HG03342 (cell line): ENCODE measurements around the gene AASS.
"Not testable (repeated sequence)": the region's sequence is repeated elsewhere in the genome, so short reads cannot be mapped to it uniquely, and the experiment has no call there.

Source experiments
- ATAC-seq: cut with Tn5 transposase; IDR thresholded peaks from one replicate; pipeline ENCODE4 v1.9.1; 2021; ENCODE audit warnings: mild to moderate bottlenecking, moderate library complexity; ENCODE audit not compliant: unreplicated experiment

The AASS gene

DNA sequence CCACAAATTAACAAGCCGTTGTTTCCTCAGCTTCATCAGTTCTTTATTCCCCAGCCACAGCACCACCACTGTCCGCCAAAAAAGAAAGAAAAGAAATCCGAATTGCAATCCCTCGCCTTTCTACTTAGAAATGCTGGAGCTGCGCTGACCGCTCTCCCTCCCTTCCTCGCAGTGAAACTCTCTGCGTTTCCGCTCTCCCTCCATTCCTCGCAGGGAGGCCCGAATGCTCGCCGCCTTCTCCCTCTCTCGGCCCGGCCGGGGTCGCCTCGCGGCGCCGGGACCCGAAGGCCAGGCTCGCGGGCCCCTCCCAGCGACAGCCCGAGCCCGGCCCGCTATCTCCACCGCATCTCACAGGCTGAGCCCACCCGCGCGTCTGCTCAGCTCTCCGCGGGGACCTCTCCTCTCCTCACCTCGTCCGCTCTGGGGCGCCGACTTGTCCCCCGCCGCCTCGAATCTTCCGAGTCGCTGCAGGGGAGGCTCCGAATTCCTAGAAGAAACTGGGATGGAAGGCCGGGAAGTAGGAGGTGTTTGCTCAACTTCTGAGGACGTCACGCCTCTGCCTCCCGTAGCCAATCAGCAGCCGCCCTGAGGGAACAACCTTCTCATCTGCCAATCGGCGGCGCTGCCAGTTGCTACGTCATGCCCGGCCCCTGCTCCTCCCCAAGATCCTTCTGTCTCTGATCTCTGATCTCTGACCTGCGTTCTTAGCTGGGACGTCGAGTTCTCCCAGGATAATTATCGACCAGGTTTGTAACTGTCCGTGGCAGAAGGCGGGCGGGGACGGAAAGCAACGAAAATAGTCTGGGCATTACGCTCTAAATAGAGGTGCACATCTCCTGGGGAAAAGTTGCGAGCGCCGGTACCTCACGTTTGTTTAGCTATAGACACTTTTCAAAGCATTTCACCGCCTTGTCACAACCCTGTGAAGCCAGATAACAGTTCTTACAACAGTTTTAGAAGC, at the start of gene AASS:
AASS (minus strand) TSS at position 499 of the 961 bp plus-strand sequence. CDS start 10,523 bp downstream, outside the sequence.
- peak; percentile 100 for ATAC-seq

DNA sequence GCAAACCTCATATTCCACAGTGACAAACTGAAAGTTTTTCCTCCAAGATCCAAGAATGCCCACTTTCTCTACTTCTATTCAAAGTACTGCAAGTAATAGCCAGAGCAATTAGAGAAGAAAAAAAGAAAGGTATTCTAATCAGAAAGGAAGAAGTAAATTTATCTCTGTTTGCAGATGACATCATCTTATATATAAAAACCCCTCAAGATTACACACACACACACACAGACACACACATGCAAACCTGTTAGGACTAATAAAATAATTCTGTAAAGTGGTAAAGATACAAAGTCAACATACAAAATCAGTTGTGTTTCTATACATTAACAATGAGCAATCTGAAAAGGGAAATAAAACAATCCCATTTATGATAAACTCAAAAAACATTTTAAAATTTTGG, 44.7 kb upstream of the AASS start:
- no peak for ATAC-seq

DNA sequence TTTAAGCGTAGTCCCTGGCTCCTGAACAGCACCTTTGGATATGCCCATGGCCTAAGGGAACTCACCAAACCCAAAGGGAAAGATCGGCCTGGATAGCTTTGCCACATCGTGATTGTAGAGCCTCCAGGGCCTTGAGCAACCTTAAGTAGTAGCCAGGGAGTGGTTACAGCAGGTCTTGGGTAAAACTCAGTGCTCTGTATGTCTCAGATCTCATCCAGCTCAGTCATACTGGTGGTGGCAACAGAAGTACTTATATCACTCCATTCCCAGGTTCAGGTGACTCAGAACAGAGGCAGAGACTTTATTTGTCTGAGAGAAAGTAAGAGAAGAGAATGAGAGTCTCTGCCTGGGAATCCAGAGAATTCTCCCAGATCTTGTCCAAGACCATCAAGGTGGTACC, 39.1 kb upstream of the AASS start:
- ATAC-seq: no peak

DNA sequence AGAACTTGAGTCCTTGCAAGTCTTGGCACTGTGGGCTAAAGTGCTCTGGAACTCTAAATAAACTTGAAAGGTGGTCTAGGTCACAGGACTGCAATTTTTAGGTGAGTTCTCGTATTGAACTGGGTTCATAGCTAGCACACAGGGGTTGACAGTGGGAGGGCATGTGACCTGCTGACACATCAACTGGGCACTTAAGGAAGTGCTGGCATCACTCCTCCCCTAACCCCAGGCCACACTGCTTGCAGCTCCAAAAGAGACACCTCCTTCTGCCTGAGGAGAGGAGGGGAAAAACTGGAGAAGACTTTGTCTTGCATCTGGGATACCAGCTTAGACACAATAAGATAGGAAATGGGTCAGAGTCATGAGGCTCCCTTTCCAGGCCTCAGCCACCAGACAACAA, 38.0 kb upstream of the AASS start:
- ATAC-seq: no peak

DNA sequence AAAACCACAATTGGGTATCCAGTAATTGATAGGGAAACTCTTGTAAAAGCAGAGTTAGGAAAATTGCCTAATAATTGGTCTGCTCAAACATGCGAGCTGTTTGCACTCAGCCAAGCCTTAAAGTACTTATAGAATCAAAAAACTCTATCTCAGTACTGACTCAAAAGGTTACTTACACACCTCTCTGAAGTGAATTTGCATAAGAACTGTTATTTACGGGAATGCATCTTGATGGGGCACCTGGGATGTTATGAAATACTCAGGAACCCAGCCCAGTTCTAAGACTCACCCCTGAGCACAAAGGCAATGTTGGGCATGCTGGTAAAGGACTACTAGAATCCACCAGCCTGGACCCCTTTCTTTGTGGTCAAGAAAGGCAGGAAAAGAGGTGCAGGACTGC, 28.1 kb upstream of the AASS start:
- ATAC-seq: not testable (repeated sequence)

DNA sequence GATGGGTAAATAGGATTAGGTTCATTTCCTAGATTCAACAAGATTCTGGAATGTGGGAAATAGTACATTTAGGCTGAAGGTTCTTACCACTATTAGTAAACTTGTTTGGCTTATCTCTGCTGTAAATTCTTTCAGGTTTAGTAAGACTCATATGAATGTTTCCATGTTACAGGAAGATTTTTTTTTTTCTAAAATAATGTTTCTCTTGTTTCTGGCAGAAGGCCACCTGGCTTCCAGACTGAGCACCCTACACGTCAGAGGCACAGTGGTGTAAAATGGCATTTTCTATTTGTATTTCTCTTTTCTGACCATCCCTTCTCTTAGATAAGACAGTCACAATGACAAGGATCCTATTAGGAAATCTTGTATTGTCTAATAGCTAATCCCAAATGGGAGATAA, 22.7 kb upstream of the AASS start:
- ATAC-seq: no peak

DNA sequence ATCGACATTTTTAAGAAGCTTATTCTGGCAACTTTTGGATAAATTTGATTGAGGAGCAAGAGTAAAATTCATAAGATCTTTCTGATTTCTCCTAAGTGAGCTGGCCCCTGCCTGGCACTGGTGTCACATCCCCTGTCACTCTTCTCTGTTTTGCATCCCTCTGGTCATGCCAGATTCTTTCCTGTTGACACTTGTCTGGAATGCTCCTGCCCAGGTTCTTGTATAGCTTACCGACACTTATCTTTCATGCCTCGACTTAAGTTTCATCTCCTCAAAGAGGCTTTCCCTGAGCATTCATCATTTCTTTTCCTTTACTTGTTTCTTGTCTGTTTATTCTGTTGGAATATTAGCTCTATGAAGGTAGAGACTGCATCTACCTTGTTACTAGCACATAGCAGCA, 22.2 kb upstream of the AASS start:
- no peak for ATAC-seq

DNA sequence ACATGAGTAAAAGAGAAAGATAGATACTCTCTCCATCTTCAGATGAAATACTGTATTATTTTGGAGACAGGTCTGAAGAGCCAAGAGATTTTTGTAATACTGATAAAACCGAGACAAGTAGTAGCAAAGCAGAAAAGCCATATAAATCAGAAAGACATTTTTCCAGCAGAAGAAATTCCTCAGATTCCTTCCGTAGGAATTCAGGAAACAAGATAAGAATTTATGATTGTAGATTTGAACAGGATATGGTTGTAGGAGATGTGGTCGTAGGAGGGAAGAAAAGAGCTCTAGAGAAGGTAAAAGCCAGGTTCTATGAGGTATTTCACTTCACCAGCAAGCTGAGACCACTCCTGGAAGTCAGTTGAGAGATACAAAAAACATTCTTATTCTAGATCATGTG, 17.6 kb upstream of the AASS start:
- ATAC-seq: no peak

DNA sequence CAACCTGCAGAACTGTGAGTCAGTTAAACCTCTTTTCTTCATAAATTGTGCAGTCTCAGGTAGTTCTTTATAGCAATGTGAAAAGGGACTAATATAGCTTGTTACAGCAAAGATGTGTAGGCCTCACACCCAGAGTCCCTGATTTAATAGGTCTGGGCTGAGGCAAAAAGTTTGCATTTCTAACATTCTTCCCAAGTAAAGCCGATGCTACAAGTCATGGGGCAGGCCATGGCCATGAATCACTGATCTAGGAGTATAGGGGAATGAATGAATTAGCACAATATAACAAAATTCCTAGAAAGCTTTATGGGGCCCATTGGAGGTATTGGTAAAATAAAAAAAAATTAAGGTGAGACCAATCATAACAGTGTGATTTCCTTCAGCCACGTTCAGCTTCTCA, 11.5 kb upstream of the AASS start:
- no peak for ATAC-seq

DNA sequence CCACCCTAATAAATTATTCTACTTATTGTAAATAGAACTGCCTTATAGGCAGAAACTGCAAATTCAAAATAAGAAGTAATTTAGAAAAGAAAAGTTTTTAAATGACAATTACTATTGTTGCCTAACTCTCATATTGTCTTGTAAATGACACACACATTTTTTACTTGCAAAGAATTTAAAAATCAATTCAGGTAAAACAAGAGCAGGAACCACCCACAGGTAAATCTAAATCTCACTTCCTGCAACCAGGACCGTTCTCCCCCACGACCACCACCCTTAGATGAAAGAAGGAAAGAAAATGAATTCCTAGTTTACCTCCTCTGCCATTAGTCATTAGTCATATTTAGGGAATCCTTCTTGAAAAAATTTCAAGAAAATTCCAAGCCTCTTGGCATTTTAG, 4.8 kb upstream of the AASS start:
- no peak for ATAC-seq

DNA sequence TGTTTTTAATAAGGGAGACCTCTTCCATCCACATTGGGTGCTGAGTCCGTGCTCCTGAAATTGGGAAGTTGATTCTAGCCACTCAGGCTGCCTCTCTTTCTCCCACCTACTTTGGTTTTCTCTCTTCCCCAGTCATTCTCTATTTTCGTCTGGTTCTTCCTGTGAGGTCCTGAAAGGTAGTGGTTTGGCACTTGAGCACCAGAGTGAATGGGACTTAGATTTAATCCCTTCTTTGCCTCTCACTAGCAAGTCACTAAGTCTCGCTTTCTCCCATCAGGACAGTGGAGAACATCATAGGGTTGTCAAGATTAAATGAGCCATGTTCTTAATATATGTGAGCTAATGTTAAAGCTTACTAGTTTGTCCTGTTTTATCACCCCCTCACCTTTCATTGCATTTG, 4.0 kb upstream of the AASS start:
- no peak for ATAC-seq

DNA sequence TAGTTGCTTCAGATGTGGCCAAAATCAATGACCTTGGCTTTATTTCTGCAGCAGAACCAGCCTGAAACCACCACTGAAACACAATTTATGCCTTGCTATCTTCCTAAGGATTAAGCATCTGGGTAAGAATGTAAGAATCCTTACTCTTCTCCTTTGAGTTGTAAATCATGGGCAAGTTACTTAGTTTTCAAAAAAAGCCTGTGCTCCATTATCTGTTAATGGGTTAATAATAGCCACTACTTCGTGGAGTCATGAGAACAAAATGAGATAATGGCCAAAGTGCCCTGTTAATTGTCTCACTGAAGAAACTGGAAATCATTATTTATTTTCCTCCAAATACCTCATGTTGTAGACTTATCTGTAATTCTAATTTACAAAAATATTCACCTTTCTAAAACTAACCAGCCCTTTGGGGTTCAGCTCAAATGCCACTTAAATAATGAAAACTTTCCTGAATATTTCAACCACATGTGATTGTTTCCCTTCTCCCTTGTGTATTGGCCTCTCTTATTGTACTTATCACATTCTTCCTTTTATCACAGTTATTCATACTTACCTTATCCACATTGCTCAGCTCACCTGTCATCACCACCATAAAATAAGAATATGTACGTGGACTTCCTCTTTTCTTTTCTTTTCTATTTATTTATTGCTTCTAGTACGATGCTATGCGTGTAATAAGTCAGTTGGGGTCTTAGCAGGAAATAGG, 2.0 kb upstream of the AASS start:
- no peak for ATAC-seq

DNA sequence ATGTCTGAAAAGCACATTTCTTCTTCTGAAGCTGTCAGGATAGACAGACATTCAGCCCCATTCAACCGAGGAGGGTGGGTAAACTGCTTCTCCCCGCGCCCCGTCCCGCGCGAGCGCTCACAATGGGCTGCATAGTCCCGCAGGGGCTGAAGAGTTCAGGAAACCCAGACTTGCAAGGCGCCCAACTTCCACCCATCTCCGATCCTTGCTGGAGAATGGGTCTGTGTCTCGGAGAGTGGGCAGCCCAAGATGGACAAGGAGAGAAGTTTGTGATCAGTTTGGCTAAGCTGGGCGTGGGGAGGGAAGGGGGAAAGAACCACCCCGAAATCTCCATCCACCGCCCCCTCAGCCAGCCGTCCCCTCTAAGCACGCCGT, 686 bp downstream of the AASS start:
- no peak for ATAC-seq

DNA sequence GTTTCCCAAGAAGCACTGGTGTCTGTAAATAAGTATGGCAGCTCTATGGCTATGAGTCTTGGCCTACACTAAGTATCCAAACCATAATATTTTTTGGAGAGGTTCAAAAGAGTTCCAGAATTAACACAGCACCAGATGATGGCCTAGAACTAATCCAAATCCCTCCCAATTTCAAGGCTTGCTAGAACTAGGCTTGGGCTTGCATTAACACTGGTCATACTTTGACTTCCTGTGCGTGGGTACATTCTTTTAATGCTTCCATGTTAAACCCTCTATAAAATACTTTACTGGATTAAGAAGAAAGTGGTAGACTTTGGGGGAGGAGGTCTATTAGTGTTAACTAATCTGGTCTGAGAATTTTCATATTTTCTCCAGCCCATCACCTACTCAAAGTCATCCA, 3.1 kb downstream of the AASS start:
- ATAC-seq: no peak

DNA sequence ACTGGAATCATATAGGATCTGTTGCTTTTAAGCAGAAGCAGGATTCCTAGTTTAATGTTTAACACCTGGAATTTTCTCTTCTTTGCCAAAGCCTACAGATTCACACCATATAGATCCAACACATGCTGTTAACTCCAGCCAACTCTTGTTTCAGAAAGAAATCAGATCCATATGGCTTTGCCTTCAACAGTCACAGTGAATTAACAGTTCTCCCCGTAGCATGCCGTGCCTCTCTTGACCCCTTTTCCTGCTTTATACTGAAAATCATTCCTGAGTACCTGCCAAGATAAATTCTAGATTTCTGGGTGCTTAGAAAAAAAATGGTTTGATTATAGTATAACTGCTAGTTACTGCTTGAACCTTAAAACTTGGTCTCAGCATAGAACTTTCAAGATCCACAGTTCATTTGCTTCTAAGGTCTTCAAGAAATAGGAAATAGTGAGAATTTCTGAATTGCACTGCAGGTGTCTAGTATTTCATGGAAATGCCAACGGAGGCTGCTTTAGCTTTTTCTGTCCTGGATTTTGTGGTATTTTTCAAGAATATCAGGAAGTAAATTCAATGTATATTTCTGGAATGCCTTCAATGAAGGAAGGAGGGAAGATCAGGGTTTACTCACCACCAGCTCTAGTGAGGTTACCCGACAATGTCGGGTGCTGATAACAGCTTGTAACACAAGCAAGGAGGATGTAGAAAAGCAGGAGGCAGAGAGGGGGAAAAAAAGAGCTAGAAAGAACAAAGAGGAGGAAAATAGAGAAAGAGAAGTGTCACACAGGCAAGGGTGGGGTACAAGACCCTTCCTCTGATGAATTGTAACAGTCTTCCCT, 6.6 kb downstream of the AASS start:
- no peak for ATAC-seq

DNA sequence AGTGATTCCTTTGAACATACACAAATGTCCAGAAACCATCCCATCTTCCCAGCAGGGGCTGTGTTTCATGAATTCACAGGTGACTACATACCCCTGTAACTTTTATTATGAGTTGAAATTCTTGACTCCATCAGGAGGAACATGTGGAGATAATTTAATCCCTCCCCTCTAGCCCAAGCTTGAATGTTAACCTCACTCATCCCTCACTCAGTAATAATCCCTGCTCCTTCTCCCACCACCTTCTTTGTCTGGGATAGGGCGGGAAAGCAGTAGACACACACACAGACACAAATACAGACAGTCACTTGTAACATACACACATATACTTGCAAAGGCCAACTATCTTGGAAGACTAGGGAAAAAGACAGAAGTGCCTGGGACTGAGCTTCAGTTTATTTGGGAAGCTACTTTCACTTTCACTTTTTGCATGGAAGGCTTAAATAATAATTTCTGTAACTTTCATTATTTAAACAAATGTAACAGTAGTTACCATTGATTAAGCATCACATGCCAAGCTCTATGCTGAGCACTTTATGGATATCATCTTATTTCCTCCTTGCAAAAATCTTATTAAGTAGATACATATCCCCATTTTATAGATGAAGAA, 7.3 kb downstream of the AASS start:
- no peak for ATAC-seq

DNA sequence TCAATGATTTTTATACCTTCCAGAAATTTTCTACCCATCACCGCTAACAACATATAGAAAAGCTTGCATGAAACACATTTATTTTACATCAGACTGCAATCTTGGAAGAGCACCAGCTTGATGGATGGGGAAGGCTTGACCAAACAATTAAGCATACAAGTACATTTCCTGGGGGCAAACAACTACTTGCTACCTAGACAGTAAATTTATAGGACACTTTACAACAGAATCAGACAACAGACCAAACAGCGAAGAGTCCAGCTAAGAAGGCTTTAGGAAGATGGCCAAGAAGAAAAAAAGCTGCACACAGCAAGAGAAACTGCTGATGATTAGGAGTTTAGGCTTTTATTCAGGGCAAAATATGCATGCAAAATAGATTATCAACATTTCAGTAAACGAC, 8.0 kb downstream of the AASS start:
- no peak for ATAC-seq

DNA sequence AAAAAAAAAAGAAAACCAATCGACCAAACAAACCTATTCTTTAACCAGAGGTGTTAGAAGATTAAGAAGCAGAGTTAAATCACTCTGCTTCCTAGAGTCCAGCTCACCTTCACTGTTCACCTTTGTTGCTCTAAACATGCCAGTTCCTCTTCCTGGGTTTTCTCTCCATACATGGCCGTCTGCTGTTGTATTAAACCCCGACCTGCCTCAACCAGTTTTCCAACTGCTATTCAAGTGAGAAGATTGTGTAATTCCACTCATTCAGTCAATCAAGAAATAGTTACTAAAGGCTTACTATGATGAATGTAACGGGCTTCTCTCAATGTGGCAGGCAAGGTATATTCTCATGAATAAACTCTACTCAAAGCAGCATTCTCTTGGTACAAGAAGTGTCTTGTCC, 8.8 kb downstream of the AASS start:
- ATAC-seq: no peak

DNA sequence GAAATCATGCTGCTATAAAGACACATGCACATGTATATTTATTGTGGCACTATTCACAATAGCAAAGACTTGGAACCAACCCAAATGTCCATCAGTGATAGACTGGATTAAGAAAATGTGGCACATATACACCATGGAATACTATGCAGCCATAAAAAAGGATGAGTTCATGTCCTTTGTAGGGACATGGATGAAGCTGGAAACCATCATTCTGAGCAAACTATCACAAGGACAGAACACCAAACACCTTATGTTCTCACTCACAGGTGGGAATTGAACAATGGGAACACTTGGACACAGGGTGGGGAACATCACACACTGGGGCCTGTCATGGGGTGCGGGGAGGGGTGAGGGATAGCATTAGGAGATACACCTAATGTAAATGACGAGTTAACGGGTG, 9.3 kb downstream of the AASS start:
- not testable (repeated sequence) for ATAC-seq

DNA sequence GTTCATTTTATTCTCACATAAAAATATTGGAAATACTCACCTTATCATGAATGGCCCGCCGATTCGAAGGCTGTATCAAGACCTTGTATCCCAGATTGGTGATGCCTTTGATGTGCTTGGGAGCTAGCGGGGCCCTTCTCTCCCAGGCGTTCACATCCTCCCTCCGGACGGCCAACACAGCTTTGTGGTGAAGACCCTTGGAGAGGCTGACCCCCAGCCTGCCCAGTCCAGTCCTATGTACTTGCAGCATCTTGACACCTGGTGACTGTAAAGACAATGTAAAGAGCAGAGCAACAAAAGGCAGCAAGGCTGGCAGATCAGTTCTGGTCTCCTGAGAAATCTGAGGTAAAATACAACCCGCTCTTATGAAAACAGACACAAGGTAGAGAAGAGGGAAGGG, 10.6 kb downstream of the AASS start:
- ATAC-seq: no peak

DNA sequence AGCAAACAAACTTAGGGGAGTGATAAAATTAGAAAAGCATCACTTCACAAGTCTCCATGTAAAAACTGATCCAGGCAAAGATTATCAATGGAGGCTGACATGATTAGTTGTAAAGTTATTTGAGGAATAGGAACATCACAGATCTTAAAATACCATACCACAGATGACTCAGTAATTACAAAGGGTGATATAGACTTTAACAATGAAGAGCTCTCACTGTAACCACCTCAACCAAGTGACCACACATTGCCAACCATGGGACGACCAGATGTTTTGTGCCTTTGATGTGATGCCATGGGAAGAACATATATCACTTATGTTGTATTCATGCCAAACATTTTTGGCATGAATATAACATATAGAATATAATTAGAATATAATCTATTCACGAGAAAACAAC, 11.7 kb downstream of the AASS start:
- ATAC-seq: no peak
